Measurements from ENCODE around the gene EVA1C. TPM values are rescaled to one million over a fixed set of nuclear protein-coding genes. Genes with fewer than 3 reads are reported as not detected.

The EVA1C gene
- total RNA-seq, 1 experiment from 2014 or later: 29.3 TPM

- Histone ChIP-seq H3K4me2 (ENCODE audit: low read length) (no peak overlapping the region), H2AFZ (ENCODE audit: low read depth, low read length, poor library complexity, severe bottlenecking) (no peak overlapping the region), H3K9me2 (ENCODE audit: insufficient read depth) (no peaks in the 10 kb centered on the region), H3K4me1 (ENCODE audit: control insufficient read depth in 1 of 2, insufficient read depth in 2 of 2, low read length in 2 of 2) (no peaks in the 10 kb centered on the region), H3K9ac (ENCODE audit: low read length) (no peak overlapping the region), H3K4me3 (replicated peaks in 1 of 2; ENCODE audit: low read depth in 1 of 2, low read length in 2 of 2) (no peak overlapping the region), H3K36me3 (ENCODE audit: control insufficient read depth in 1 of 2, insufficient read depth in 2 of 2, low read length in 2 of 2) (peaks cover 58 to 68% of the 10 kb centered on the region in 2 experiments), H3K27ac (ENCODE audit: low read depth, low read length) (no peak overlapping the region), H3K27me3 (ENCODE audit: insufficient read depth, low read length) (no peaks in the 10 kb centered on the region), H4K20me1 (ENCODE audit: insufficient read depth) (peaks cover 6% of the 10 kb centered on the region; the same call in 1 of the 2 replicates), H3K79me2 (ENCODE audit: insufficient read depth, low read length) (peaks cover 80% of the 10 kb centered on the region), H3K9me3 (ENCODE audit: control insufficient read depth in 1 of 2, insufficient read depth in 1 of 2, low read depth in 1 of 2, low read length in 2 of 2) (no peaks in the 10 kb centered on the region)
- no peak for ATAC-seq
- ChIA-PET POLR2A (no interaction called here), CTCF (no interaction called here), RAD21 (ENCODE audit: low non-redundant PET in 1 of 2, low total read pairs in 2 of 2, uncharacterized antibody in 2 of 2, unreplicated experiment in 2 of 2) (no interaction called here)
- no peak for TF ChIP-seq EZH2 (IDR thresholded peaks at IDR 0.05)
- TF ChIP-seq POLR2AphosphoS5 (IDR thresholded peaks at IDR 0.05; ENCODE audit: low read depth, low read length): no peak
- TF ChIP-seq EZH2phosphoT487 (IDR thresholded peaks at IDR 0.05; ENCODE audit: borderline replicate concordance): no peak
- no peak for TF ChIP-seq JUND (IDR thresholded peaks at IDR 0.05)
- TF ChIP-seq ZFX (IDR thresholded peaks at IDR 0.05): no peak
- no peak for TF ChIP-seq YY1 (IDR thresholded peaks at IDR 0.05; ENCODE audit: extremely low read depth, insufficient replicate concordance, low read depth, low read length)
- TF ChIP-seq CEBPB (IDR thresholded peaks at IDR 0.05; ENCODE audit: low read depth): no peak
- TF ChIP-seq CBX3 (IDR thresholded peaks at IDR 0.05; ENCODE audit: low read depth): no peak
- TF ChIP-seq MAX (IDR thresholded peaks at IDR 0.05): no peak
- no peak for TF ChIP-seq POLR2A (IDR thresholded peaks at IDR 0.05; ENCODE audit: borderline replicate concordance, extremely low read depth, insufficient read depth, insufficient read length)
- TF ChIP-seq TCF7L2 (IDR thresholded peaks at IDR 0.05; ENCODE audit: borderline replicate concordance, extremely low read depth, insufficient read depth, insufficient read length): no peak
- TF ChIP-seq CTCF (IDR thresholded peaks at IDR 0.05 in 2 of 3, conservative IDR thresholded peaks at IDR 0.05 in 1 of 3; ENCODE audit: borderline replicate concordance in 1 of 3, insufficient read depth in 1 of 3, low read depth in 2 of 3, low read length in 2 of 3): no peak
- TF ChIP-seq SRF (IDR thresholded peaks at IDR 0.05; ENCODE audit: low read depth): no peak
- no peak for TF ChIP-seq SP1 (IDR thresholded peaks at IDR 0.05; ENCODE audit: low read depth)
- no peak for TF ChIP-seq ELF1 (IDR thresholded peaks at IDR 0.05; ENCODE audit: borderline replicate concordance, low read depth)
- no peak for TF ChIP-seq FOSL1 (IDR thresholded peaks at IDR 0.05; ENCODE audit: low read depth)
- TF ChIP-seq RAD21 (IDR thresholded peaks at IDR 0.05; ENCODE audit: low read depth): no peak
- no peak for TF ChIP-seq ATF3 (IDR thresholded peaks at IDR 0.05)
- TF ChIP-seq ZNF274 (IDR thresholded peaks at IDR 0.05; ENCODE audit: low read depth, low read length): no peak
- BruUV-seq (replicated peaks): no TSS peak
- intact Hi-C loops (cut with micrococcal nuclease): no loop called here
- no peak for DNase-seq (ENCODE audit: low read depth, low spot score)
Observed at GRCh38 chr21:32370998-32371766, 41.3 kb upstream of the EVA1C start.

Measured in HCT116 (cell line).